ENCODE results near the gene EXPH5.
A peak's percentile ranks its signal among the peaks of the same experiment; 100 is the strongest.

The EXPH5 gene

DNA sequence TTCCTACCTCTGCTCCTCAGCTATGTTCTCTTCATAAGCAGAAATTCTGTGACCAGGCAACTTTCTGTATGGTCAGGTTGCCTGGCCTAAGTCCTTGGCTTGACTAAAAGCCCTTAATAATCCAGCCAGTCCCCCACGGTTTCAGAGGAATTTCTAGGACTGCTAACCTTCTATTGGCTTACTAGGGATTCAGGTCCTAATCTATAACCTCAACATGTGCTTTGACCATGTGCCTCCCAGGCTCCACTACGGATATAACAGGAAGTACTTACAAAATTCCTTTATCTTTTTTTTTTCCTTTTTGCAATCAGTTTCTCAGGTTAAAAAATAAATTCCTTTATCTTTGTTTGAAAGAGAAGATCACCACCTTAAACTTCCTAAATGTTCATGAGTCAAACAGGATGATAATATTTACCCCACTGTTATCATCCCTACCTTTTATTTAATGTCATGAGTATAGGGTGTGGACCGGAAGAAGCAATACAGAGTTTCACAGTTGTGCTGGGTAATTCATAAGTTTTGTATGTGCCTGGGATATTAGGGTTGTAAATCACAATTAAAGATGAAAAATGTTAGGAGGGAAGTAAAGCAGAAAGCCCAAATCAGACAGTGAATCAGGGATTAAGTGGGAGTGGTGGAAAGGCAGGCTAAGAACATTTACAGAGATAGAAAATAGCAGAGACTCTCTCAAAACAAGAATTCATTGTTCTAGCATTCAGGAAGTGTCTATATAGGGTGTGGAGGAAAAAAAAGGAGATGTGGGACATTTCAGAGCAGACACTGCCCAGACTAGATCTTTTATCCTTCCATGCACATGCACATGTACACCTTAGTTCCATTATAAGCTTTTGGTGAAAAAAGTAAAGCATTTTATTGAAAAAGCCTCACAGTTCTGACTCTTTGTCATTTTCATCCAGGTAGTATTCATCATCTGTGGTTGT, 84.6 kb downstream of the EXPH5 start:
- no peak for DNase-seq

DNA sequence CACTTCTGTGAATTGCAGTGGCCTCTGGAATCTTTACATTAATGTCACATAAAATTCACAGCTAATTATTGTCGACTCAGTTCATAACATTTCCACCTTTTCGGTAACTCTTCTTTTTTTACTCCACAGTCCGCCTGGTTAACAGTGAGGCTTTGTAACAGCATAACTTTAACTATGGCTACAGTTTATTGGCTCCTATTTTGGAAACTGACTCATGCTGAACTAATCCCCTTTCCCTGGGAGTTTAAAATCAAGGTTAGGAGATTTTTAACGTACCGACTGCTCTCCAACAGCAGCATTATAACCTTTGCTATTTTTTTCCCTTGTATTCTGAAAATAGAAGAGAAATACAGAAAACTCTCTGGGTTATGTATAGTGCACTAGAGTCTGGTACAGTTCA, 92.2 kb downstream of the EXPH5 start:
- DNase-seq = no peak

- no peak for DNase-seq
These were observed 92.8 kb downstream of the EXPH5 start for GRCh38 chr11:108500721-108501120.

GRCh38 chr11:108500169-108500568, 93.4 kb downstream of the EXPH5 start:
- DNase-seq = no peak

- DNase-seq = no peak
These were observed 94.7 kb downstream of the EXPH5 start for GRCh38 chr11:108498816-108499408.

- DNase-seq = peak; percentile 57 to 81 (median 68)
These were observed 95.3 kb downstream of the EXPH5 start, which contains the start of gene POGLUT3 for GRCh38 chr11:108498046-108498815. TSS of gene POGLUT3 (minus strand) at chr11:108498384. CDS start at chr11:108498366, 18 bp downstream.

- peak; percentile 94 to 99 (median 96) for DNase-seq
These were observed 96.1 kb downstream of the EXPH5 start for GRCh38 chr11:108497317-108498045.

DNA sequence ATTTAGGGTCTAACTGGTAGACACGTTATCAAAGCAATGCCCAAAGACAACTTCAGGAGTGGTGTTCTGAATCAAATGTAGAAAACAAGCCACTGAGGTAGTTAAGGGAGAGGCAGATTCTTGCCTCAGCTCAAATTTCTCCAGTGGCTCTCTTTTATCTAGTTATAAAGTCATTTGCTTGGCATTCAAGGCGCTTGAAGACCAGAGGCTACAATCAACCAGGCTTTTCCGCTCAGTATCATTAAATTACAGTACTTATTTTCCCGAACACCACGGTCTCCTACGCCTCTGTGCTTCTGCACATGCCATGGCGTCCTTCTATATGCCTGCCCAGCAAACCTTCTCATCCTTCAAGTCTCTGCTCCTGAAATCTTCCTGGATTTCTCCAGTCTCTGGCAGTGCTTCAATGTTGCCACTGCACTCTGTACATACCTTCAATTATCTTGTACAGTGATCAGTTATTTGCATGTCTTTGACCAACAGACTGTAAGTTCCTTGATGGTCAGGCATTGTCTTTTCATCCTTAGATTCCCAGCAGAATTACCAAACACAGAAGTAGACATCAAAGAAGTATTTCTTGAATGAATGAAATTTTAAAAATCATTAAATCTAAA, 96.8 kb downstream of the EXPH5 start:
- no peak for DNase-seq

DNA sequence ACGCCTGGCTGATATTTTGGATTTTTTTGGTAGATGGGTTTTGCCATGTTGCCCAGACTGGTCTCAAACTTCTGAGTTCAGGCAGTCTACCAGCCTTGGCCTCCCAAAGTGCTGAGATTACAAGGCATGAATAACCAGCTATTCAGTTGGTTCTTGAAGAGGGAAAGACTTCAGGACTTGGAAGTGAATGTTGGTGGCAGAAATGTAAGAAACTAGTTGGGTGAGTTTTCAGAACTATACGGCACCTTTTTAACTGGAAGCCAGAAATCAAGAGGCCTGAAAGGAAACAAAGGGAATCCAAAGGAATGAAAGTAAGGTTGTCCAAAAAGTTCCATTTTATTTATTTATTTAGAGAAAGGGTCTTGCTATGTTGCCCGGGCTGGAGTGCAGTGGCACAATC, 98.2 kb downstream of the EXPH5 start:
- DNase-seq = no peak

DNA sequence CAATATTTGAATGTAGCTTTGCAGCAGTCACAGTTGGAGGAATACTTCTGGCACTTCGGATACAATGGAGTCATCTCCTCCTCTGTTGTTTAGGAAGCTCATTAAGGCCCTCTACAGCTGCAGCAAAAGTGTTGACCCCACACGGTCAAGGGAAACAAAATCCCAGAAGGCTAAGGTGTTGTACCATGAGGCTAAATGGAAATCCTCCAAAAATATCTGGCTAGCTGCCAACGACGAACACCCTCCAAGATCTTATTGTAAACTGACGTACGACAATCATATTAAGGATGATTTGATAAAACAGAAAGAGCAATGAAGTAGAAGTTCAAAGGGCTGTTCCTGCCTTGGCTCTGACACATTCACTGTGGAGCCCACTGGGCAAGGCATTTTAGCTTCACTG, 99.4 kb downstream of the EXPH5 start:
- no peak for DNase-seq

DNA sequence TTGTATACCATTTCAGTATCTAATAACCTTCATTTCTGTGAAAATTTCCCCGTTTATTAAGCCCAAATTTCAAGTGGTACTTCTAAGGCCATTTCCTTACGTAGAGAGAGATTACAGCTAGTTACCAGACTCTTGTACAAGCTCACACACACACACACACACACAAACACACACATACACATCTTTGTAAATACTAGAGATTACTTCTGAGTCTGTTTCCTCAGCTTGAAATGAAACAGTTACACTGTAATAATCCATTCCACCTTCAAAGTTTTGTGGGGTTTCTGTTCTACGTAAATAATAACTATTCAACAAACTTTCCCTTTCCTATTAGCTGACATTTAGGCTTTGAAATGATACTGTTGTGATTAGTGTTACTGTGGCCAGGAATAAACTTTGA, 101.6 kb downstream of the EXPH5 start:
- no peak for DNase-seq

DNA sequence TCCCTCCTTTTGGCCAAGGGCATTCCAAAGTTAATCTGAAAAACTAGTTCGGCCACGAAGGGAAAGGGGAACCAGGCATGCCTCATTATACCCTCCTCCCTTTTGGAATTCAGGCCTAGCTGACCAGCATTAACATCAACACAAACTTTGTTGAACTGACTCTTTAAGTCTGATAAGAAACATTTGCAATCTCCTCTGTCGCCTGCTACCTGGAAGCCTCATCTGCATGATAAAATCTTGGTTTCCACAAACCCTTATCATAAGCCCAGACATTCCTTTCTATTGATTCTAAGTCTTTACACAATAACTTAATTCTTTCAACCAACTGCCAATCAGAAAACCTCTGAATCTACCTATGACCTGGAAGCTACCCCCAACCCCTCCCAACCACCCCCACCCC, 106.7 kb downstream of the EXPH5 start:
- DNase-seq = no peak

- DNase-seq = no peak
These were observed 107.2 kb downstream of the EXPH5 start for GRCh38 chr11:108486331-108486730.

DNA sequence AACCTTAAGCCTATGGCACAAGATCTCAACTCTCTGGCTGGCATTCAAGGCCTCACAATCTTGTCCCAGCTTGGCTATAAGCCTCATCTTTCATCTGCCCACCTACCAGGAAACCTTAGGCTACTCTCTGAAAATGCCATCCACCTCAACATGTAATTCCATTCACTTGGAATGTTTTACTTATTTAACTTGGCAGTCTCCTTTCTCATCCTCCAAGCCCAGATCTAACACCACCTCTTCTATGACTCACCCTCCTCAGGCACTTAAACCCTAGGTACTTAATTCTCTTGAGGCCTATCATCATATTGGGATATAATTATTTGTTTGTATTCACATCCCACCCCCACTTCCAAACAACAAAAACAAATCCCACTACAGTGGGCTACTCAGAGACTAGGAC, 110.4 kb downstream of the EXPH5 start:
- no peak for DNase-seq

DNA sequence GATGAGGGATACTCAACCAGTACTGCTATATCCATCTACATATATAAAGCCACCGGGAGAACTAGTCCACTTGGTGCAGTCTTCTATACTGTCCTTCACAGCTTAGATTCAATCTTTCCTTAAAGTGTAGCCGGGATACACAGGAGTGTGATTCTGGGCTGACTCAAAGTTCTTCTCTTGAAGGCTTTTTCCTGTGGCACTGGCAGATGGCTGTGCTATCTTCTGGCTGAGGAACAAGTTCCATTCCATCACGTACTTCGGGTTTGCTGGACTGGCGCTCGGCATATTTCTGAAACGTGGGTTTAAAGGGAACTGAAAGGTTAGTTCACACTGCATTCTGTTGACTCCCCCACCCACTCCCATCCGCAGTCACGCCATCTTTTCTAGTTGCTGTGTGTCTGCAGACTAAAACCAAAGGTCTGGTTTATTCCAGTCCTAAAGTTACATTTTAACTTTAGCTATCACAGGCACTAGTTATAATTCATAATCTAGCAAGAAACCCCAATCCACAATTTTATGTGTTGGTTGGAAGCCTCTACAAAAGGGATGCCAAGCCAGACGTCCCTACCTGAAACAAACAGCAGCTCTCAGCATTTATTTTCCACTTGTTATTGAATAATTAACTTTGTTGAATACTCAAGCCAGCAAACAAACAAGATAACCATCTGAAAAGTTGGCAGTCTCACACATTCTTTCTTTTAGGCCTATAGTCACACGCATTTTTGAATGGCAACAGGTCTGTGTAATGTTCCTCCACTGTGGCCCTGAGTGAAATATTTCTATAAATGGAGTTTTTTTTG, 118.7 kb downstream of the EXPH5 start:
- no peak for DNase-seq

- no peak for DNase-seq
These were observed 120.9 kb downstream of the EXPH5 start for GRCh38 chr11:108472681-108473080.

DNA sequence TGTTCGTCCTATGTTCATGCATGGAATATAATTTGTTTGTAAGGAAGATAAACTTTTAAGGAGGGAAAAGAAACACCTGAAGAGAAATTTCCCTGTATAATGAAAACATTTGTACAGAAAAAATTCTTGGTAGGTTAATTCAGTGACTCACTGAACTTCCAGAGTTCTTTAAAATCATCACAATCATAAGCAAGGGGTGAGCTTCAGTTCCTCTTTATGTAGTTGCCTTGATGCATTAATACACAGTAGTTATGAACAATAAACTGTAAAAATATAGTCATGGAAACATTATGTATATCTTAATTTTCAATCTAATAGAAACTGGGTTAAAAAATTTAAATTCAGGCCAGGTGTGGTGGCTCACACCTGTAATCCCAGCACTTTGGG, 125.1 kb downstream of the EXPH5 start:
- DNase-seq = peak in 2 of 4 experiments; percentile 42 to 56

DNA sequence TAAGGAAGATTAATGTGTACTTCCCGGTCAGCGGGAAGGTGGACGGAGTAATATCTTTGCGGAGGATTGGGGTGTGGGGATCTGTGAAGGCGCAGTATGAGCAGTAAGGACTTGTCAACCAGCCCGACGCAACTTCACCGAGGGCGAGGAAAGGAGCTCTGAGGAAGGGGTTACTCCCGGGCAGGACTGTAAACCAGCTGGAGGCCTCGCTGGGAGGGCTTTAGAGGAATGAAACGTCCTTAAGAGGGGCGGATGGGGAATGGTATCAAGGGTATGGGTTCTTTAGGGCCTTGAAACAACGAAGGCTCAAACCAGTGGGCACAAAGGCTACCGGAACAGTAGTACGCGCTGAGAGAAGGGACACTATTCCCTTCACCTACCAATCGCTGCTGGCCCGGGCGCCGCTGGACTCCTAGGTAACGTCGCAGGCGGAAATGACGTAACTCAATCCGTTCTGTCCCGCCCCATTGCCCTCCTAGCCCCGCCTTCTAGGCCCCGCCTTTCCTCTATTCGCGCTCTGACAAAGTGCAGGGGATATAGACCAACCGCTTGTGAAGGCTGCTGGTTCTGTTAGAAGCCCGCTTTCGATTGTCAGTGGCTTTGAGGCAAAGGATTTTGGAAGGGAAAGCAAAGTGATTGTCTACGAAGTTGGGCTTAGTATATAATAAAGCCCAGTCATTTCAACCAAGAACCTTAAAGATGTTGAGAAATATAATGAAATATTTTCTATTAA, 126.3 kb downstream of the EXPH5 start, which contains the start of gene C11orf65:
C11orf65 (minus strand) TSS at position 439 of the 733 bp plus-strand sequence. CDS start 5,970 bp downstream, outside the sequence.
- DNase-seq = peak; percentile 97 to 98 (median 98)

GRCh38 chr11:108466405-108466804, 127.2 kb downstream of the EXPH5 start:
- no peak for DNase-seq

All from suppressor macrophage (primary cell).